OCI-LY7 (cell line): ENCODE data around the gene DMD. TPM values are rescaled to one million over a fixed set of nuclear protein-coding genes. Genes with fewer than 3 reads are reported as not detected.
A peak's percentile ranks its signal among the peaks of the same experiment; 100 is the strongest.

Experiments
- BruUV-seq: library from RNA; stranded (reverse); fragments of 400-500 nt; replicated peaks from 2 replicates; lab custom pipeline; 2021; lab: Mats Ljungman, UMichigan
- CTCF ChIA-PET: fragments of 300-600 bp; sonication (Branson Sonifier 250); formaldehyde crosslinking; loops from one replicate; lab custom pipeline; 2022; ENCODE audit warnings: antibody characterized with exemption; ENCODE audit not compliant: unreplicated experiment; lab: Charles Lee
- POLR2A ChIA-PET: fragments of 300-600 bp; sonication (Branson Sonifier 250); formaldehyde crosslinking; loops from one replicate; lab custom pipeline; 2022; ENCODE audit warnings: antibody characterized with exemption; lab: Charles Lee
- DNase-seq: peaks from one replicate; pipeline ENCODE4 v3.0.0-alpha.2; 2015; ENCODE audit warnings: low spot score
- H2AFZ ChIP-seq: fragments of 200-600 bp; sonication (generic), shearing (Covaris generic); 2 replicates; pipeline ENCODE4 v1.6.1; 2014; ENCODE audit warnings: mild to moderate bottlenecking, antibody characterized with exemption, low read length, moderate library complexity
- H3K27ac ChIP-seq: fragments of 200-600 bp; sonication (generic); 2 replicates; pipeline ENCODE4 v1.5.1; 2014; ENCODE audit warnings: mixed run types, low read depth, mild to moderate bottlenecking, moderate library complexity, low read length, inconsistent platforms; ENCODE audit not compliant: poor library complexity, severe bottlenecking
- H3K36me3 ChIP-seq: fragments of 200-600 bp; sonication (generic); 2 replicates; pipeline ENCODE4 v1.6.1; 2014; ENCODE audit warnings: mild to moderate bottlenecking, antibody characterized with exemption, low read length, moderate library complexity, mixed read lengths; ENCODE audit not compliant: insufficient read depth
- H3K4me1 ChIP-seq: fragments of 200-600 bp; sonication (generic); 2 replicates; pipeline ENCODE4 v1.5.1; 2014; ENCODE audit warnings: mild to moderate bottlenecking, low read length; ENCODE audit not compliant: insufficient read depth, poor library complexity, severe bottlenecking
- H3K4me2 ChIP-seq: fragments of 200-600 bp; sonication (generic); 2 replicates; pipeline ENCODE4 v1.6.1; 2014; ENCODE audit warnings: mild to moderate bottlenecking, low read length
- H3K4me3 ChIP-seq: fragments of 200-600 bp; sonication (generic); 2 replicates; pipeline ENCODE4 v1.5.1; 2014; ENCODE audit warnings: mild to moderate bottlenecking, low read depth, low read length; ENCODE audit not compliant: poor library complexity, severe bottlenecking
- H3K79me2 ChIP-seq: fragments of 200-600 bp; sonication (generic); 2 replicates; pipeline ENCODE4 v1.6.1; 2016; ENCODE audit warnings: low read depth, mild to moderate bottlenecking, low read length, moderate library complexity, mixed read lengths; ENCODE audit not compliant: insufficient read depth
- H3K9me2 ChIP-seq: fragments of 200-600 bp; sonication (generic); 2 replicates; pipeline ENCODE4 v1.6.1; 2016; ENCODE audit warnings: mild to moderate bottlenecking, low read length, mixed read lengths; ENCODE audit not compliant: insufficient read depth
- H3K9me3 ChIP-seq: fragments of 200-600 bp; sonication (generic); 2 replicates; pipeline ENCODE4 v1.6.1; 2014; ENCODE audit warnings: mild to moderate bottlenecking, mixed run types, low read length, mixed read lengths
- H4K20me1 ChIP-seq: fragments of 200-600 bp; sonication (generic); 2 replicates; pipeline ENCODE4 v1.6.1; 2014; ENCODE audit warnings: mild to moderate bottlenecking, antibody characterized with exemption, low read length, moderate library complexity, mixed read lengths; ENCODE audit not compliant: insufficient read depth
- CTCF ChIP-seq: fragments of 200-600 bp; sonication (generic); conservative IDR thresholded peaks from 2 replicates; pipeline ENCODE4 v1.5.1; 2014; ENCODE audit warnings: mild to moderate bottlenecking, antibody characterized with exemption, low read length, moderate library complexity, mixed read lengths
- EZH2phosphoT487 ChIP-seq: fragments of 200-600 bp; sonication (generic); IDR thresholded peaks from 2 replicates; pipeline ENCODE4 v1.6.1; 2018; ENCODE audit warnings: low read depth, borderline replicate concordance, mild to moderate bottlenecking, mixed run types, antibody characterized with exemption, low read length, moderate library complexity, mixed read lengths
- intact Hi-C: fragments of 100-400 bp; cut with micrococcal nuclease; formaldehyde crosslinking; loops from one replicate; pipeline ENCODE4 v1.10.0; 2022; ENCODE audit not compliant: unreplicated experiment
- total RNA-seq, 2 experiments: library from RNA; depleted of rRNA in 1 of 2; stranded (reverse); fragments of >200 nt in 1 of 2; shearing (Covaris generic) in 1 of 2; gene quantifications; 2 replicates each; pipeline ENCODE4 v1.2.3, GENCODE V29; 2014 to 2022

DMD gene
- total RNA-seq, 2 experiments from 2014 or later, result 20.5 to 61.4 TPM

DNA sequence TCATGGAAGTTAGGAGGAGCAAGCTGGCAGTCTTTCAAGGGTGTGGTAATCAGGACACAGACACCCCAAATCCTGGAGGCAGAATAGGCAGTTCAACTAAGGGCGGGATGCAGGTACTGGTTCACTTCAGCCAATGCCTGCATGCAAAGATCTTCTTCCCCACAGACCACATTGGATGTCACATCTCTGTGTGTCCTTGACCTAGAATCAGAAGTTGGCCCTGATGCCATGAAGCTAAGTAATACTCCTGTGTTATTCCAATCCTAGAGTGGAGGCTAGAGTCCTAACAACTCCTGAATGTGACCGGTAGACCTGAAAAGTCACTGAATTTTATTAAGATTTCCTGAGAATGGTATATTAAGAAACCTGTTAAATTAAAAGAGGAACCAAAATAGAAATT lies 165.5 kb downstream of the DMD start:
- intact Hi-C loops, result no loop called here
- no peak overlapping the region for H3K4me3 ChIP-seq
- CTCF ChIA-PET, result no interaction called here
- H3K27ac ChIP-seq, result no peak overlapping the region
- peak overlapping the region; percentile 50; the same call in 1 of the 2 replicates for H2AFZ ChIP-seq
- DNase-seq, result no peak
- no peaks in the 10 kb centered on the region for H3K9me2 ChIP-seq
- H3K4me1 ChIP-seq, result no peaks in the 10 kb centered on the region
- H4K20me1 ChIP-seq, result no peaks in the 10 kb centered on the region
- H3K36me3 ChIP-seq, result no peaks in the 10 kb centered on the region; the same call in 1 of the 2 replicates
- no peaks in the 10 kb centered on the region for H3K79me2 ChIP-seq
- POLR2A ChIA-PET, result no interaction called here
- H3K9me3 ChIP-seq, result peaks cover 8% of the 10 kb centered on the region; the same call in 1 of the 2 replicates
- TF ChIP-seq CTCF (no peak), EZH2phosphoT487 (no peak)
- no TSS peak for BruUV-seq
- H3K4me2 ChIP-seq, result no peak overlapping the region

DNA sequence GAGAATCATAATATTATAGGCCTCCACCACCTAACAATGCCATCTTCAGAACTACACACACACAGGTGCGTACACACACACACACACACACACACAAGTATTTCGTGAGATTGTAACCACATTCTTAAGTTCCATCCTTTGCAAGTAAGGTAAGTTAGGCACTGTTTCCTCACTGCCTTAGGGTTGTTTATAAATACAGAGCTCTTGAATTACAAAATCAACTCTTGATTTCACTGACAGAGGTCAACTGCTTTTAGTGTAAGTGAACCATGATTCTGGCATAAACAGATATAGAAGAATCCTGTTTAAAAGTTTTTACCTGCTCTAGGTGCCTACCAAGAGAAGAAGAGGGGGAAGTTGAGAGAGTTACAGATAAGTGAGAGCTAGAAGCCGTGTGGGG lies 166.1 kb downstream of the DMD start:
- H3K27ac ChIP-seq, result no peak overlapping the region
- CTCF ChIA-PET, result no interaction called here
- no peak overlapping the region; the same call in 1 of the 2 replicates for H2AFZ ChIP-seq
- no peaks in the 10 kb centered on the region for H3K9me2 ChIP-seq
- POLR2A ChIA-PET, result no interaction called here
- TF ChIP-seq EZH2phosphoT487 (no peak), CTCF (no peak)
- H3K4me2 ChIP-seq, result no peak overlapping the region
- DNase-seq, result no peak
- BruUV-seq, result no TSS peak
- intact Hi-C loops, result no loop called here
- peaks cover 8% of the 10 kb centered on the region; the same call in 1 of the 2 replicates for H3K9me3 ChIP-seq
- H3K36me3 ChIP-seq, result no peaks in the 10 kb centered on the region; the same call in 1 of the 2 replicates
- no peaks in the 10 kb centered on the region for H3K4me1 ChIP-seq
- H3K79me2 ChIP-seq, result no peaks in the 10 kb centered on the region
- no peak overlapping the region for H3K4me3 ChIP-seq
- no peaks in the 10 kb centered on the region for H4K20me1 ChIP-seq

- BruUV-seq, result no TSS peak
These were observed 170.2 kb downstream of the DMD start for GRCh38 chrX:33041141-33041540.

More at GRCh38 chrX:33041141-33041540, 170.2 kb downstream of the DMD start:
- Histone ChIP-seq H3K4me1 (no peaks in the 10 kb centered on the region), H3K4me2 (no peak overlapping the region), H4K20me1 (no peaks in the 10 kb centered on the region), H3K79me2 (no peaks in the 10 kb centered on the region), H3K9me2 (no peaks in the 10 kb centered on the region), H3K27ac (no peak overlapping the region), H3K36me3 (no peaks in the 10 kb centered on the region; the same call in 1 of the 2 replicates), H3K4me3 (no peak overlapping the region), H3K9me3 (peaks cover 8% of the 10 kb centered on the region; the same call in 1 of the 2 replicates), H2AFZ (no peak overlapping the region)
- ChIA-PET POLR2A (no interaction called here), CTCF (no interaction called here)
- DNase-seq, result no peak
- intact Hi-C loops, result no loop called here
- TF ChIP-seq CTCF (no peak), EZH2phosphoT487 (no peak)
